ENCODE results near the gene FGF23. TPM values are rescaled to one million over a fixed set of nuclear protein-coding genes. Genes with fewer than 3 reads are reported as not detected.

Gene FGF23
- polyA plus RNA-seq, 1 donor = 0.19 TPM

Other genes starting within 250 kb of the FGF23 start
- gene CCND2, start 106.0 kb downstream of the FGF23 start, polyA plus RNA-seq (ENCODE audit: insufficient read length) = 80.7 TPM
- 5.2 TPM for gene TIGAR, start 58.5 kb downstream of the FGF23 start, polyA plus RNA-seq (ENCODE audit: insufficient read length)
- gene FGF6, start 66.1 kb upstream of the FGF23 start, polyA plus RNA-seq (ENCODE audit: insufficient read length) = 58.5 TPM
- 9.6 TPM for gene RAD51AP1, start 159.2 kb upstream of the FGF23 start, polyA plus RNA-seq (ENCODE audit: insufficient read length)
- gene DYRK4, start 182.5 kb upstream of the FGF23 start, polyA plus RNA-seq (ENCODE audit: insufficient read length) = 19.2 TPM

Data from forelimb muscle (tissue), 1 donor.